Skeletal muscle tissue (tissue), 4 donors: ENCODE measurements around the gene PADI2. TPM values are rescaled to one million over a fixed set of nuclear protein-coding genes. Genes with fewer than 3 reads are reported as not detected.
A peak's percentile ranks its signal among the peaks of the same experiment; 100 is the strongest.

Source experiments
- H3K27ac ChIP-seq: one replicate; pipeline ENCODE4 v1.7.0; 2013; ENCODE audit warnings: mild to moderate bottlenecking, low read depth, low read length, inconsistent platforms
- H3K27me3 ChIP-seq, 3 donors: one replicate each; pipeline ENCODE4 v1.7.0; 2013; ENCODE audit warnings: low read length in 3 of 3; ENCODE audit not compliant: control insufficient read depth in 3 of 3, insufficient read depth in 3 of 3
- H3K36me3 ChIP-seq, 3 donors: one replicate each; pipeline ENCODE4 v1.7.0; 2013; ENCODE audit warnings: low read length in 3 of 3; ENCODE audit not compliant: control insufficient read depth in 3 of 3, insufficient read depth in 3 of 3
- H3K4me1 ChIP-seq, 3 donors: one replicate each; pipeline ENCODE4 v1.7.0; 2013; ENCODE audit warnings: low read length in 3 of 3, mild to moderate bottlenecking in 3 of 3; ENCODE audit not compliant: control insufficient read depth in 3 of 3, insufficient read depth in 3 of 3
- H3K4me3 ChIP-seq, 3 donors: one replicate each; pipeline ENCODE4 v1.7.0; 2013; ENCODE audit warnings: low read length in 3 of 3
- H3K9ac ChIP-seq, 3 donors: one replicate each; pipeline ENCODE4 v1.7.0; 2013; ENCODE audit warnings: low read length in 3 of 3, mild to moderate bottlenecking in 3 of 3, moderate library complexity in 2 of 3, low read depth in 1 of 3
- H3K9me3 ChIP-seq, 3 donors: one replicate each; pipeline ENCODE4 v1.7.0; 2013; ENCODE audit warnings: low read length in 3 of 3; ENCODE audit not compliant: control insufficient read depth in 3 of 3
- total RNA-seq: library from RNA; depleted of rRNA; stranded (reverse); fragments of >200 nt; gene quantifications from one replicate; pipeline ENCODE4 v1.2.3, GENCODE V29; 2014
- donor health status: Osteomylitis.

The PADI2 gene
- total RNA-seq, 1 donor from 2014 or later: 33.9 TPM

DNA sequence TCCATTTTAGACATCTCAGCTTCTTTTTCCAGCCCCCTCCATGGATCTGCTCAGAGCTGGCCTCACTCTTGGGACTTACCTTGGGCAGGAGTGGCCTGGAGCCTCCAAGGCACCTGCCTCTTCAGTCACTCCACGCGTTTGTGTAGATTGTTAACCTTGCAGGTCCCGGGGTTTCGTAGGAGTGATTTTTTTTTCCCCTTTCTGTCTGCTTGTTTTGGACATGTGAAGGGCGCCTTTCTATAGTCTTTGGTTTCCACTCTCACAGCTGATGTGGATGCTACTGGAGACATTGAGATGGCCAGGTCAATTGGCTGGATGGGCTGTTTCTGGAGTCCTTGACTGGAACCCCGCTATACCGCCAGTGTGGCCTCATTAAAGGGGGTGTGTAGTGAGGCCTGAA lies 63.5 kb downstream of the PADI2 start:
- Histone ChIP-seq H3K36me3 (peaks cover 0 to 4% (median 0%) of the 10 kb centered on the region in 3 donors), H3K4me3 (no peak overlapping the region), H3K4me1 (peaks cover 26 to 48% (median 40%) of the 10 kb centered on the region in 3 donors), H3K9ac (peak overlapping the region in 1 of 3 donors; percentile 16), H3K9me3 (no peaks in the 10 kb centered on the region), H3K27ac (peak overlapping the region; percentile 74), H3K27me3 (peaks cover 0 to 3% (median 0%) of the 10 kb centered on the region in 3 donors)

DNA sequence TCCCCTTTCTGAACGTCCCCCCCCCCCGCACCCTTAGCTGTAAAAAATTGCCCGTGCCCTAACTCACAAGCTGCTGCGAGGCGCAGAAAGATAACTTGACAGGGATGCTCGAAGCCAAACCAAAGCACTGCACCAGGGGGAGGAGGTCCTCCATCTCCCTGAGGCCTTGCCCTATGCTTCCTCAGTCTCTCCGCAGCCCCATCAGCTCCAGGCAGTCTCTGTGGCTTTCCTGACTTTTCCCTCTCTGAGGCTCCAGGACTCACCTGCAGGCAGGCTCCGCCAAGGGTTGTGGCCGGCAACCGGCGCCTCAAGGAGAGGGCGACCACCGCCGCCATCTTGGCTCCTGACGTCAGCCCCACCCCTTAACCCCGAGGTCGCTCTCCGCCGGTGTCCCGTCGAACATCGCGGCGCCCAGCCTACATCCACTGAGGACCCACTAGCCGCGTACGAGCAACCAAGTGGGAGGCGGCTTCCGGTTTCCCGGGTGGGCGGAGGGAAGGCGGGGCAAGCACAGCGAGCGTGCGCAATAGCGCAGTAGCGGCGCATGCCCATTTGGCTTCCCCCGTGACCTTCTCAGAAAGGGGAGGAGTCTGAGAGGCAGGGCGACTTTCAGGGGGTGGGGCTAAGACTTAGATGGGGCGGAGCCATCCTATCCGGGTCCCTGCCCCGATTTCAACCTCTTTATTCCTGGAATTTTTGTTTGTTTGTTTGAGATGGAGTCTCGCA lies 65.4 kb downstream of the PADI2 start, which contains the start of gene SDHB:
Gene SDHB, minus strand, starts transcription at position 348 of the 726 bp plus-strand sequence. Its CDS starts 13 bp downstream, at position 335.
- Histone ChIP-seq H3K9me3 (no peaks in the 10 kb centered on the region), H3K4me3 (peak within 1 kb of the TSS; percentile 93 to 99 (median 99)), H3K4me1 (peaks cover 21 to 41% (median 29%) of the 10 kb centered on the region in 3 donors), H3K27me3 (peaks cover 0 to 3% (median 0%) of the 10 kb centered on the region in 3 donors), H3K36me3 (peaks cover 4 to 11% (median 8%) of the 10 kb centered on the region in 3 donors), H3K27ac (peak within 1 kb of the TSS; percentile 96), H3K9ac (peak within 1 kb of the TSS; percentile 93 to 99 (median 95))

DNA sequence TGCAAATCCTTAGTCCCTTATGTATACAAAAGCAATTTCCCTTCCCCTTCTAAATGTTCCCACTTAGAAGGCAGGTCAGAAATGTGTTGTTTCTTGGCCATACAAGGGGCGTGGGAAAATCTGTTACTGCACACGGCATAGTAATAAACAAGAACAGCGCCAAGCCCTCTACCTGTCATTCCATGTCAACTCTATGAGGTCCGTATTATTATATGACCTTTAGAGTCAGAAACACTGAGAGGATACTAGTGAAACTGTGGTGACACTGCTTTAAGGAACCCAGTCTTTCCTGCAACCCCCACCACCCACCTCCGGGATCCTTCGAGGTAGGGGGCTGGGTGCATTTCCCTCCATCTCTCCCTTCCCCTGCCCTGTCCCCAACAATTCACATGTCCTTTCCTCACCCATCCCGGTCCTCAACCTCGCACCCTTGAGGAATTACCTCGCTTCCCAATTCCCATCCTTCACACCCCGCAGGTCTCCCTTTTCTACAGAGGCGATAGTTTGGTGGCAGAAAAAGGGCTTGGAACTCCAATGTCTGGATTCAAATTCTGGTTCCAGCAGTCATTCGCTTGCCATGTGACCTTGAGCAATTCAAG lies 66.1 kb downstream of the PADI2 start:
- Histone ChIP-seq H3K4me3 (peak overlapping the region; percentile 93 to 99 (median 99)), H3K27ac (peak overlapping the region; percentile 96), H3K9ac (peak overlapping the region; percentile 93 to 99 (median 95)), H3K27me3 (peaks cover 0 to under 1% (median 0%) of the 10 kb centered on the region in 3 donors), H3K9me3 (no peaks in the 10 kb centered on the region), H3K36me3 (peaks cover 4 to 11% (median 8%) of the 10 kb centered on the region in 3 donors), H3K4me1 (peaks cover 21 to 41% (median 29%) of the 10 kb centered on the region in 3 donors)

DNA sequence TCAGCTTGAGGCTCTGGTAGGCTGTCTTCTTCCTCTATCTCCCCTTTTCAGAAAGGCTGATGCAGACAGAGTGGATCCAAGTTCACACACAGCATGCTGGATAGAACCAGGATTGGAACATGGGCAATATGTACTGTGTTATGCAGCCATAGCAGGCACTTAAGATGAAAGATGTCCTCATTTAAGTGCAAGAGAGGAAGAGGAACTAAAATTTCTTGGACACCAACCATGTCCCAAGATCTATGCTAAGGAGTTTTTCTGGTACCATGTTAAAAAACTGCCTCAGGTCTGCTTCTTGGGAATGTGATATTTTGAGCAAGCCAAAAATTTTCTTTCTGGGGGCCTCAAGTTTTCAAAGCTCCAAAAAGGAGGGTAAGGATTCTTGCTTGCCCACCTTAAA lies 66.6 kb downstream of the PADI2 start:
- H3K4me1 ChIP-seq: peaks cover 23 to 41% (median 29%) of the 10 kb centered on the region in 3 donors
- peak overlapping the region; percentile 96 for H3K27ac ChIP-seq
- peaks cover 4 to 11% (median 8%) of the 10 kb centered on the region in 3 donors for H3K36me3 ChIP-seq
- peak overlapping the region; percentile 93 to 99 (median 99) for H3K4me3 ChIP-seq
- H3K9me3 ChIP-seq: no peaks in the 10 kb centered on the region
- no peaks in the 10 kb centered on the region for H3K27me3 ChIP-seq
- H3K9ac ChIP-seq: peak overlapping the region; percentile 93 to 99 (median 95)

DNA sequence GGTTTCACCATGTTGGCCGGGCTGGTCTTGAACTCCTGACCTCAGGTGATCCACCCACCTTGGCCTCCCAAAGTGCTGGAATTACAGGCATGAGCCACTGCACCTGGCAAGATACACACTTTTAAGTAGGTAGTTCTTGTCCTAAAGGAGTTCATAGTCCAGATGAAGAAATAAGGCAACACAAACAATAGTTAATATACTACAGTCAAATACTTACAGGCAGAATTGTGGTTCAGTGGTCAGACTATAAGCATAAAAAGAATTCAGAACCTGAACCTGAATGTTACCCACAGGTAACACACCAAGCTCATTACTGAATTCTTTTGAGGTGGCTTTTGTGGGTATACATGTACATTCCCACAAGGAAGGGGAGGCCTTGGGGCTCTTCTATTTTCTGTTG lies 67.2 kb downstream of the PADI2 start:
- Histone ChIP-seq H3K4me1 (peaks cover 23 to 41% (median 29%) of the 10 kb centered on the region in 3 donors), H3K27ac (no peak overlapping the region), H3K27me3 (no peaks in the 10 kb centered on the region), H3K9me3 (no peaks in the 10 kb centered on the region), H3K36me3 (peaks cover 4 to 11% (median 8%) of the 10 kb centered on the region in 3 donors), H3K4me3 (no peak overlapping the region), H3K9ac (peak overlapping the region in 1 of 3 donors; percentile 93)

DNA sequence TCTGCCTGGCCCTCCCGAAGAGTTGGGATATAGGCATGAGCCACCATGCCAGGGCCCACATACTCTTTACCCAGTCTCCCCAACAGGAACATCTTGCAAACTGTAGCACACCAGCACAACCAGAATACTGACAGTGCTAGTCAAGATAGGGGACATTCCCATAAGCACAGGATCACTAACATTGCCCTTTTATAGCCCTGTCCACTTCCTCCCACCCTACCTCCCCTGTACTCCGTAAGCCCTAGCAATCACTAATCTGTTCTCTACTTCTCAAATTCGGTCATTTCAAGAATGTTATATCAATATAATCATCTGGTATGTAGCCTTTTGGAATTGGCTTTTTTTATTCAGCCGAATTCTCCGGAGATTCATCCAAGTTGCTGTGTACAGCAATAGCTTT lies 71.3 kb downstream of the PADI2 start:
- Histone ChIP-seq H3K4me1 (peaks cover 12 to 30% (median 25%) of the 10 kb centered on the region in 3 donors), H3K36me3 (peaks cover 11 to 21% (median 20%) of the 10 kb centered on the region in 3 donors), H3K27me3 (no peaks in the 10 kb centered on the region), H3K4me3 (no peak overlapping the region), H3K27ac (no peak overlapping the region), H3K9ac (no peak overlapping the region), H3K9me3 (no peaks in the 10 kb centered on the region)

DNA sequence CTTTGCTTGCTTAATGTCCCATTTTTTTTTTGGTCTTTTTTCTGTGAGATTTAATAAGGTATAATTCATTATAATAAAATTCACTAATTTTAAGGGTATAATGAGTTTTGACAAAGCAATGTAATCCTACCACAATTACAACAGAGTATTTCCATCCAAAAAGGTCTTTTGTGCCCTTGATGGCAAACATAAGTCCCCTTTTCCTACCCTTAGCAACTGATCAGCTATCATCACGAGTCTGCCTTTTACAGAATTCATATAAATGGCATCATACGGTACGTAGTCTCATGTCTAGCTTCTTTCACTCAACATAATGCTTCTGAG lies 73.0 kb downstream of the PADI2 start:
- no peaks in the 10 kb centered on the region for H3K9me3 ChIP-seq
- H3K27me3 ChIP-seq: no peaks in the 10 kb centered on the region
- no peak overlapping the region for H3K4me3 ChIP-seq
- peaks cover 13 to 26% (median 22%) of the 10 kb centered on the region in 3 donors for H3K36me3 ChIP-seq
- H3K9ac ChIP-seq: no peak overlapping the region
- H3K4me1 ChIP-seq: peaks cover 2 to 16% (median 11%) of the 10 kb centered on the region in 3 donors
- H3K27ac ChIP-seq: no peak overlapping the region

DNA sequence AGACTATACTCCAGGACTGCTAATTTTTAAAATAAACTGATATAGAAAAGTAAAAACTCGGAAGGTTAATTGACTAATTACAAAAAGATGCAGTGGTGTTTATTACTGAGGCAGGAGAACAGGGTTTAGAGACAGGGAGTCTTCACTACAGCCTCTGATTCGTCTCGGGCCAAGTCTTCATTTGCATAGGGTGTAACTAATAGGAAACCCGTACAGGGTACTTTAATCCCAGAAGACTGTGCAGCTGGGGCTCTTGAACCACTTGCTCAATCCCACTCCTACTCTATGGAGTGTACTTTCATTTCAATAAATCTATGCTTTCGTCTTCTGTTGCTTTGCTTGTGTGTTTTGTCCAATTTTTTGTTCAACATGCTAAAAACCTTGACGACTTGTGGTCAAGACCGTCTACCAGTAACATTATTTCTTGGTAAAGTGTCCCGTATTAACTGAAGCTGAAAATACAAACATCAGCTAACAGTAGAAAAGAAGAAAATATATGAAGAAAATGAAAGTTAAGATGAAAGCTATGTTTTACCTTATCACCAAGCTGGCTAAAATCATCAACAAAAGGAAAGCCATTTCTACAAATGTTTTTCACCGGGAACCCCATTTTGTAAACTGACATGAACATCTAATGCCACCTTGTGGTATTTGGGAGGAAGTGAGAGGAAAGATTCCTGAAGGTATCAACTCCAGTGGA lies 73.5 kb downstream of the PADI2 start:
- peaks cover 13 to 28% (median 24%) of the 10 kb centered on the region in 3 donors for H3K36me3 ChIP-seq

DNA sequence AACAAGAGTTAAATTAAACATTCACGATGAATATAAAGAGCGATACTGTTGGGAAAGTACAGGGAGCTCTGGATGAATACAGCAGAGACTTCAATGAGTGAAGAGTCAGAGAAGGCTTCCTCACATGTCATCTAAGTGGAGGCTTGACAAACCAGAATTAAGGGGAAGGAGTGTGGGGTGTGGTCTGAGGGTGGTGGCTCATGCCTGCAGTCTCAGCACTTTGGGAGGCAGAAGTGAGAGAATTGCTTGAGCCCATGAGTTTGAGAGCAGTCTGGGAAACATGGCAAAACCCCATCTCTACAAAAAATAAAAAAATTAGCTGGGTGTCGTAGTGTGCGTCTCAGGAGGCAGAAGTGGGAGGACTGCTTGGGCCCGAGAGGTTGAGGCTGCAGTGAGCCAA lies 74.1 kb downstream of the PADI2 start:
- peaks cover 13 to 30% (median 27%) of the 10 kb centered on the region in 3 donors for H3K36me3 ChIP-seq
- H3K9ac ChIP-seq: no peak overlapping the region

More for the DNA sequence above, 73.5 kb downstream of the PADI2 start:
- Histone ChIP-seq H3K4me1 (peaks cover 2 to 11% (median 9%) of the 10 kb centered on the region in 3 donors), H3K9me3 (no peaks in the 10 kb centered on the region), H3K4me3 (peak overlapping the region in 1 of 3 donors; percentile 43), H3K27me3 (no peaks in the 10 kb centered on the region), H3K27ac (peak overlapping the region; percentile 25), H3K9ac (peak overlapping the region in 1 of 3 donors; percentile 34)

More for the DNA sequence above, 74.1 kb downstream of the PADI2 start:
- H3K4me3 ChIP-seq: no peak overlapping the region
- H3K27me3 ChIP-seq: no peaks in the 10 kb centered on the region
- H3K4me1 ChIP-seq: peaks cover 2 to 11% (median 9%) of the 10 kb centered on the region in 3 donors
- no peaks in the 10 kb centered on the region for H3K9me3 ChIP-seq
- H3K27ac ChIP-seq: peak overlapping the region; percentile 25
